Thymus (tissue), 11 donors: Measurements from ENCODE around the gene NAA60. TPM values are rescaled to one million over a fixed set of nuclear protein-coding genes. Genes with fewer than 3 reads are reported as not detected.

Experiments
- DNase-seq, 9 donors: peaks; one replicate each; pipeline ENCODE4 v3.0.0-alpha.2; 2013; ENCODE audit warnings: low spot score in 9 of 9, low read depth in 6 of 9, missing footprints in 1 of 9
- H3K27ac ChIP-seq, 2 donors: one replicate each; pipeline ENCODE4 v1.5.1; 2013; ENCODE audit warnings: control low read depth in 1 of 2, low read depth in 1 of 2, low read length in 1 of 2, mild to moderate bottlenecking in 1 of 2, moderate library complexity in 1 of 2
- H3K27me3 ChIP-seq, 2 donors: one replicate each; pipeline ENCODE4 v1.5.1; 2013; ENCODE audit warnings: low read length in 1 of 2; ENCODE audit not compliant: control insufficient read depth in 2 of 2, insufficient read depth in 1 of 2
- H3K36me3 ChIP-seq, 2 donors: one replicate each; pipeline ENCODE4 v1.5.1; 2013; ENCODE audit warnings: low read length in 1 of 2, mild to moderate bottlenecking in 1 of 2, moderate library complexity in 1 of 2; ENCODE audit not compliant: control insufficient read depth in 2 of 2, insufficient read depth in 2 of 2
- H3K4me1 ChIP-seq, 2 donors: one replicate each; pipeline ENCODE4 v1.5.1; 2013; ENCODE audit warnings: low read length in 2 of 2; ENCODE audit not compliant: control insufficient read depth in 2 of 2, insufficient read depth in 2 of 2
- H3K4me3 ChIP-seq, 2 donors: one replicate each; pipeline ENCODE4 v1.5.1; 2013; ENCODE audit warnings: low read length in 2 of 2, control low read depth in 1 of 2, mild to moderate bottlenecking in 1 of 2
- H3K9me3 ChIP-seq, 2 donors: one replicate each; pipeline ENCODE4 v1.5.1; 2013; ENCODE audit warnings: low read length in 1 of 2, mild to moderate bottlenecking in 1 of 2; ENCODE audit not compliant: control insufficient read depth in 2 of 2, insufficient read depth in 1 of 2
- WGBS: extraction: QIAGEN DNeasy Blood & Tissue Kit; methylation state at CpG from one replicate; pipeline ENCODE4 v1.1.7; 2013; 5-methylcytosine and 5-hydroxymethylcytosine counted together
- polyA plus RNA-seq: library from polyadenylated mRNA; stranded (reverse); fragments of 200-250 nt; gene quantifications from one replicate; pipeline ENCODE4 v1.2.3, GENCODE V29; 2013
- total RNA-seq: library from RNA; stranded (reverse); fragments of 120-200 nt; gene quantifications from one replicate; pipeline ENCODE4 v1.2.4, GENCODE V29; 2013
- donor health status: healthy.

Gene NAA60
- total and polyA plus RNA-seq, 2 donors = 8.6 to 36.0 TPM

DNA sequence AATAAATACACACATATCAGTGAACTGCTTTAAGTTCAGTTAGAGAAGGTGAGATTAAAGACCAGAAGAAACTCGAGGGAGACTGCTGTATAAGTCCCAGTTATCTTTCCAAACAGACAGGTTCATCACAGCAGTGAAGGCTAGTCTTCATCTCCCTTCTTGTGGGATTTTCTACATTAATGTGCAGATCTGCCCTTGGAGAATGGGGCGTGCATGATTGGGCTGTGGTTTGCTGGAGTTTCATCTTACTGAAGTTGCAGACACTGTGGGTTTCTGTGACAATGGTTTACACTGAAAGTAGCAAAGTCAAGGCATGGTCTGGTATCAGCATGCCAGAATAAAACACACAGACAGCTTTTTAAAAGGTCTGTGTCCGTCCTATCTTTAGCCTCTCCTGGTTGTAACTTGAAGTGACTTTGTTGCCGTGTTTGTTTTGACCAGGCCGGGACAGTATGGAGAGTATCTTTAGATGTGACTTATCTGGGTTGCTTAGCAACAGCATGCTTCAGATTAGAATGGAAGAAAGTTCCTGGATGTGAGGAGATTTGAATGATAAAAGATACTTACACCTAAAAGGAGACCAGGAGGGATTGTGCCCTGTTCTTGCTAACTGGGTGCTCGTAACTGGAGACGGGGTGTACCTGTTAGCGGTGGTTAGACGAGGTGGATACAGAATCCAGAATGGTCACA, 16.1 kb downstream of the NAA60 start:
- Histone ChIP-seq H3K4me1 (peaks cover 32 to 45% of the 10 kb centered on the region in 2 donors), H3K4me3 (peak overlapping the region in 1 of 2 donors; percentile 98), H3K27ac (peak overlapping the region; percentile 13 to 40), H3K9me3 (peaks cover 0 to 3% of the 10 kb centered on the region in 2 donors), H3K27me3 (no peaks in the 10 kb centered on the region), H3K36me3 (no peaks in the 10 kb centered on the region)
- WGBS = 76% methylated on average over 9 of the region's 9 CpGs
- DNase-seq = peak in 2 of 9 donors; percentile 21 to 53

DNA sequence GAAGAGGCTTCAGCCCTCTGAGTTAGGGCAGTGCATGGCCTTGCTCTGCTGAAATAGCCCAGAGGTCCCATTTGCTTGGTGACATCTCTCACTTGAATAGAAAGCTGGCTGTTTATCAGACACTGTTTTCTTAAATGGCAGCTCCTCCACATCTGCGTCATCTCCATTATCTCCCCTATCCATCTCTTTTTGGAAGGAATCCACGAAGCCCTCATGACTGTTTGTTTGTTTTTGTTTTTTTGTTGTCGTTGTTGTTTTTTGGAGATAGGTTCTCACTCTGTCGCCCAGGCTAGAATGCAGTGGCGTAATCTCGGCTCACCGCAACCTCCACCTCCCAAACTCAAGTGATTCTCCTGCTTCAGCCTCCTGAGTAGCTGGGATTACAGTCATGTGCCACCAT, 16.6 kb downstream of the NAA60 start:
- WGBS = 97% methylated on average over 7 of the region's 7 CpGs
- no peak overlapping the region for H3K4me3 ChIP-seq
- no peaks in the 10 kb centered on the region for H3K27me3 ChIP-seq

DNA sequence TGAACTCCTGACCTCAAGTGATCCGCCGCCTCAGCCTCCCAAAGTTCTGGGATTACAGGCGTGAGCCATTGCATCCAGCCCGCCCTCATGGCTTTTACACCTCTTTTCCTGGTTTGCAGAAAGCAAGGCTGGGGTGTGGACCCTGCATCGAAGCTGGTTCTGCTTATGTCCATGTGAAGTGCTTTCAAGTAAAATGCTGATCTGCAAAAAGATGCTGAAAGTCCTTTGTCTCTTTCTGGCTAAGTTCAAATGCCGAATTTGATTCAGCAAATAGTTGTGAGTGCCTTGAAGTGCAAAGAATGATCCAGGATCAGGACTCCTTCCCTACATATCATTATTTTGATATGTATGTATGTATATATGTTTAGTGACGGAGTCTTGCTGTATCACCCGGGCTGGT, 17.1 kb downstream of the NAA60 start:
- Histone ChIP-seq H3K9me3 (peaks cover 0 to 3% of the 10 kb centered on the region in 2 donors), H3K36me3 (peaks cover 0 to 4% of the 10 kb centered on the region in 2 donors), H3K4me1 (peaks cover 34 to 45% of the 10 kb centered on the region in 2 donors), H3K4me3 (no peak overlapping the region), H3K27ac (peak overlapping the region in 1 of 2 donors; percentile 32), H3K27me3 (no peaks in the 10 kb centered on the region)
- DNase-seq = no peak
- WGBS = 88% methylated on average over 8 of the region's 8 CpGs

More for the DNA sequence above, 16.6 kb downstream of the NAA60 start:
- peaks cover 0 to 3% of the 10 kb centered on the region in 2 donors for H3K9me3 ChIP-seq
- no peak for DNase-seq
- no peak overlapping the region for H3K27ac ChIP-seq
- H3K36me3 ChIP-seq = no peaks in the 10 kb centered on the region
- peaks cover 34 to 45% of the 10 kb centered on the region in 2 donors for H3K4me1 ChIP-seq

DNA sequence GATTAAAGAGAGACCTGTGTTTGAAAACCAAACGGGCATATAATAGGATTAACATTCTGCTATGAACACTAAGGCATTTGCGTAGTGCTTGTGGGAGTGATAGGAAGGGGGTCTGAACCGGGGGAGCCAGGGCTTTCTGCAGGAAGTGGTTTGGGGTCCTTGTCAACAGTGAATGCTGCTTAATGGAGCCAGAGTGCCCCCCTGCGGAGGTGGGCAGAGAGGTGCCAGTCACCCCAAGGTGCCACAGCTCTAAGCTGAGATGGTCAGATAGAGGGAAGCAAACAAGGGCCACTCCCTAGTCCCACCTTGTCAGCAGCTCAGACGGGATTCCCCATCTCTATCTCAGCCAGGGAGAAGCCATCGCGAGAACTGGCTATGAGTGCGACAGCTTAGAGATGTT, 17.7 kb downstream of the NAA60 start:
- Histone ChIP-seq H3K9me3 (peaks cover 0 to 3% of the 10 kb centered on the region in 2 donors), H3K4me1 (peaks cover 34 to 45% of the 10 kb centered on the region in 2 donors), H3K27ac (peak overlapping the region in 1 of 2 donors; percentile 32), H3K27me3 (no peaks in the 10 kb centered on the region), H3K4me3 (no peak overlapping the region), H3K36me3 (peaks cover 2 to 10% of the 10 kb centered on the region in 2 donors)
- WGBS = 34% methylated on average over 8 of the region's 8 CpGs
- DNase-seq = peak in 6 of 9 donors; percentile 56 to 87 (median 66)

DNA sequence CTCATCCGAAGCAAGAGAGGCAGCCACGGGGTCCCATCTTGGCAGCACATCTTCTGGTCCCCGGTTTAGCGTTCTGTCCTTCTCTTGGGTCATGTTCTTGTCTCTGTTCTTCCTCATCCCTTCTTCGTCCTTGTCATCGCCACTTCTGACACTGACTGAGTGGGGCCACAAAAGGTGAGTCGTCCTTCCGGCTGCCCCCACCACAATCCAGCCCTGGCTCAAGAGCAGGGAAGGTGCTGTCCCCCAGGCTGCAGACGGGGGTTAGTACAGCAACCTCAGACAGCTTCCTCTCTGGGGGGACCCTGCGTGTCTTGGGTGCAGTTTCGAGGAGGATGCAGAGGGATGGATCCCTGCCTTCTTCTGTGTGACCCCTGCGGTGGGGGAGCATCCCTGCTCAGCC, 21.8 kb downstream of the NAA60 start:
- no peak overlapping the region for H3K4me3 ChIP-seq
- 98% methylated on average over 12 of the region's 12 CpGs for WGBS
- H3K4me1 ChIP-seq = peaks cover 17 to 22% of the 10 kb centered on the region in 2 donors
- H3K27ac ChIP-seq = no peak overlapping the region
- no peaks in the 10 kb centered on the region for H3K9me3 ChIP-seq
- H3K36me3 ChIP-seq = peaks cover 13 to 23% of the 10 kb centered on the region in 2 donors
- no peaks in the 10 kb centered on the region for H3K27me3 ChIP-seq
- no peak for DNase-seq

DNA sequence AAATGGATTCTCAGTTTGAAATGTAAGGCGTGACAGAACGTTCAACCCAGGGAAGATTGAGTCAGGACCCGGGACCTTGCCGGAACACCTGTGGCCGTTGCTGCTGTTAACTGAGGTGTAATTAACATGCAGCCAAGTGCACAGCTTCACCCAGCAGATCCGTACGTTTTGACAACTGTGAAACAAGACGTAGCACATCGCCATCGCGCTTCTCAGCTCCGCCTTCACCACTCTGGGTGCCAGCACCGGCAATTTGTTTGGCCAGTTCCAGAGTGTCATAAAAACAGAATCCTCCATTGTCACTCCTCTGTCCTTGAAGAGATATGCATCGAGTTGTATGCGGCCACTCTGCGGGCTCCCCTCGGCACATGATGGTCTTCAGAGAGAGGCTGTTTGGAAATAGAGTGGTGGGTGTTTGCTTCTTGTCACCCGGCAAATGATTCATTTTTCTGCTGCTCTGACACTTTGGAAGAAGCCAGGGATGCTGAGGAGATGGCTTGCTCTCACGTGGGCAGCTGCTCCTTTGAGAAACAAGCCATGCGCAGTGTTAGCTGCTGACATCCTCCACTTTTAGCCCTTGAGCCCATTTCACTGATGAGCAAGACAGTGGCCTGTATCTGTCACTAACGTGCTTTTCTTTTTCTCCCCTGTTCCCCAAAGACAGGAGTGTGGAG, 22.6 kb downstream of the NAA60 start:
- 98% methylated on average over 21 of the region's 21 CpGs for WGBS
- H3K27ac ChIP-seq = no peak overlapping the region
- no peaks in the 10 kb centered on the region for H3K27me3 ChIP-seq
- peaks cover 11 to 14% of the 10 kb centered on the region in 2 donors for H3K4me1 ChIP-seq
- H3K9me3 ChIP-seq = no peaks in the 10 kb centered on the region
- no peak overlapping the region for H3K4me3 ChIP-seq
- peaks cover 17 to 23% of the 10 kb centered on the region in 2 donors for H3K36me3 ChIP-seq
- DNase-seq = no peak

DNA sequence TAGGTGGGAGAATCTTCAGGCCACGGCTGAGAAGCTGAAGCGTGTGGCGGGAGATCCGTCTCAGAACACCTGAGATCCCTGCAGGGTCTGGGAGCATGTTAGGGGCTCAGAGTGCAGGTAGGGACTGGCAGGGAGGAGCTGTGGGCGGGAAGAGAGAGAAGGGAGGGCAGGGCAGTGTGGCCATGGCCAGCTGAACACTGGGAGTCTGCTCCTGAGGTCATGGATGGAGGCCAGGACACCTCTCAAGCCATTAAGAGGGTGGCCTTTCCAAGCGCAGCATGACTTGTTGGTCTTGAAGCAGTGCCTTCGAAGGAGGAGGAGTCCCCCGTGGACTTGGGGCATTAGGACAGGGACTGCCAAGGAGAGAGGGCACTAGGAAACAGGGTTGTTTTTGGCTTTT, 23.7 kb downstream of the NAA60 start:
- peaks cover 17 to 27% of the 10 kb centered on the region in 2 donors for H3K36me3 ChIP-seq
- H3K4me1 ChIP-seq = peaks cover 7 to 9% of the 10 kb centered on the region in 2 donors
- 98% methylated on average over 8 of the region's 8 CpGs for WGBS
- H3K27ac ChIP-seq = no peak overlapping the region
- no peak overlapping the region for H3K4me3 ChIP-seq
- H3K9me3 ChIP-seq = no peaks in the 10 kb centered on the region
- DNase-seq = no peak
- no peaks in the 10 kb centered on the region for H3K27me3 ChIP-seq

DNA sequence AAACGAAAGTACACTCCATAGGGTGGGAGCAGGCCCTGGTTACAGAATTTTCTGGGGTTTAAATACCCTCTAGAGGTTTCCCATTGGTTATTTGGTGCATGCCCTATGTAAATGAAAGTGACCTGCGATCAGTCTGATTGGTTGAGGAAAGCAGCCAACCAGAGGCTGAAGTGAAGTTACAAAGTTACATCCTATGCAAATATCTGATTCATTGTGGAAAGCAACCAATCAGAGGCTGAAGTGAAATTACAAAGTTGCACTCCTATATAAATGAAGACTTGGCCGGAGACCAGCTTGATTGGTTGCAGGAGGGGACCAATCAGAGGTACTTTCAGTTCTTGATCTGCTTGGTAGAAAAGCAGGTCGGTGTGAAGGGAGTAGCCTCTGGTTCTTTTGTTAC, 24.4 kb downstream of the NAA60 start:
- Histone ChIP-seq H3K4me3 (no peak overlapping the region), H3K9me3 (no peaks in the 10 kb centered on the region), H3K36me3 (peaks cover 17 to 27% of the 10 kb centered on the region in 2 donors), H3K4me1 (peaks cover 7 to 9% of the 10 kb centered on the region in 2 donors), H3K27me3 (no peaks in the 10 kb centered on the region), H3K27ac (no peak overlapping the region)
- no peak for DNase-seq
- WGBS = 90% methylated on average over 4 of the region's 4 CpGs

DNA sequence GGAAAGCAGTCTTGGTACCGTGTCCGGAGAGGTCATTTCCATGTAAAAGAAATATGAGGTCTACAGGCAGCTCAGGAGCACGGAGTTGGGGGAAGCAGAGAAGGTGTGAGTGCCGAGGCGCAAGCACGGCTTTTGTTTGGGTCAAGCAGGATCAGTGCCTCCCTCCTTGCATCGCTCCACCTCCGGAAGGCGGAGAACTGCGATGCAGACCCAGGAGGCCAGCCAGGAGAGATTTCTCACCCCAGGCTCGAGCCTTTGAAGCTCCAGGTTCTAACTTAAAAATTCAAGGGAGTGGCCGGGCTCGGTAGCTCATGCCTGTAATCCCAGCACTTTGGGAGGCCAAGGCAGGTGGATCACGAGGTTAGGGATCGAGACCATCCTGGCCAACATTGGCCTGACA, 25.0 kb downstream of the NAA60 start:
- WGBS = 95% methylated on average over 15 of the region's 15 CpGs
- Histone ChIP-seq H3K4me3 (no peak overlapping the region), H3K27ac (no peak overlapping the region), H3K36me3 (peaks cover 17 to 27% of the 10 kb centered on the region in 2 donors), H3K9me3 (no peaks in the 10 kb centered on the region), H3K4me1 (peaks cover 7 to 9% of the 10 kb centered on the region in 2 donors), H3K27me3 (no peaks in the 10 kb centered on the region)
- no peak for DNase-seq
